ENCODE data around the gene LRP1-AS.
A peak's percentile ranks its signal among the peaks of the same experiment; 100 is the strongest.

LRP1-AS gene

DNA sequence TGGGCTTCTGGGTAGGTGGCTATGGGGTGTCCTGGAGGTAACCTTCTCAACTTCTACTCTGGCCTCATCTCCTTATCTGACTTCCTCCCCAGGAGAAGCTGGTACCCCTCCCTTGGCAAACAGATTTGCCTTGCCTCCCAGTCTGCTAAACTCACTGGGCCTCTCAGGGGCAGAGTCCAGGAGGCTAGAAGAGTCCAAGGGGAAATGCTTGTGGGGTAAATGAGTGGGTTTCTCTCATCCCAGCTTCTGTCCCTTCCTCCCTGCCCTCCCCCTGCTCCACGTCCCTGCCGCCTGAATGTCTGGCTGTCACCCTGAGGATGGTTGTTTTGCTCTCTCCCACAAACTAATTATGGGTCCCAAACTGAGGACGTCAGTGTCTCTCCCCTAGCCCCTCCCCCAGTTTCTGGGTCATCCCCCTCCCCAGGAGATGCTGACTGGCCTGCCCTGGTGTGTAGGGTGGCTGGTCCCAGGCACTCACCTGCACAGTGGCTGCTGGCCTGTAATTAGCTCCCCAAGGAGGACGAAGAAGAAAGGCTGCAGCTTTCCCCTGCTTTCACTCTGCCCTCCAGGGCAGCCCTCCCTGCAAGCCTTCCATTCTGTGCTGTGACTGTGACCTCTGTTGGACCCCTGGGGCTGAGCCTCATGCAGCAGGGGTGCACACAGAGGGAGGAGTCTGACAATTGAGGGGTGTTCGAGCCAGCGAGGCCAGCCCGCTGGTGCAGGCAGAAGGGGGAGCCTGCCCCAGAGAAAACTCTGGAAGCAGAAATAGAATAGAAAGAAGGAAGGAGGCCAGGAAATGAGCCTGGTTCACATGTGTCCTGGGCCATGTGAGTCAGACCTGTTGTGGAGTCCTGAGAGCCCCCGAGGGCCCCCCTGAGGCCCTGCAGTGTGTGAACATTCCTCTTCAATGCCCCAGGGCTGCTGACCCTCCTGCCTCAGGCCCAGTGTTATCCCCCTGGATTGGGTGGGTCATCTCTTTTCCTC is at the start of gene LRP1-AS:
Gene LRP1-AS, minus strand, starts transcription at position 659 of the 984 bp plus-strand sequence.
- peak; percentile 67 for DNase-seq (ENCODE audit: low read depth)

DNA sequence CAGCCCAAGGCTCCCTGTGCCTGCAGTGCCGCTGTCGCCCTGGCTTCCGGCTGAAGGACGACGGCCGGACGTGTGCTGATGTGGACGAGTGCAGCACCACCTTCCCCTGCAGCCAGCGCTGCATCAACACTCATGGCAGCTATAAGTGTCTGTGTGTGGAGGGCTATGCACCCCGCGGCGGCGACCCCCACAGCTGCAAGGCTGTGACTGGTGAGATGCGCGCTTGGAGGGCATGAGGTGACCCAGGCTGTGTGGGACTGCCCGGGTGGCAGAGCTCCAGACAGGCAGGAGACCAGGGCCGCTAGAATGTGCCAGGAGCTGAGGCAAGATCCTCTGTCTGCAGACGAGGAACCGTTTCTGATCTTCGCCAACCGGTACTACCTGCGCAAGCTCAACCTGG is 49.5 kb upstream of the LRP1-AS start:
- no peak for DNase-seq (ENCODE audit: low read depth)

DNA sequence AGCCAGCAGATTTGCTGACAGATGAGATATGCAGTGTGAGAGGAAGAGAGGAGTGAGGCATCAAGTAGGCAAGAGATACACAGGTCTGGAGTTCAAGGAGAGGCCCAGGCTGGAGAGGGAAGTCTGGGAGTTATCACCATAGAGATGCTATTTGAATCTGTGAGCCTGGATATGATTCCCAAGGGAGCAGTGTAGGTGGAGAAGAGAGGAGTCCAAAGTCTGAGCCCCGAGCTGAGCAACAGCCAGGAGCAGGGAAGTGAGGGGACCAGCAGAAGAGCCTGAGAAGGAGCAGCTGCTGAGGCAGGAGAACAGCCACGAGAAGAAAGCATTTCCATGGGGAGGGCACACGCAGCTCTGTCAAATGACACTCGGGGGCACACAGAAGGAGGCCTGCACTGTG is 49.0 kb upstream of the LRP1-AS start:
- no peak for DNase-seq (ENCODE audit: low read depth)

DNA sequence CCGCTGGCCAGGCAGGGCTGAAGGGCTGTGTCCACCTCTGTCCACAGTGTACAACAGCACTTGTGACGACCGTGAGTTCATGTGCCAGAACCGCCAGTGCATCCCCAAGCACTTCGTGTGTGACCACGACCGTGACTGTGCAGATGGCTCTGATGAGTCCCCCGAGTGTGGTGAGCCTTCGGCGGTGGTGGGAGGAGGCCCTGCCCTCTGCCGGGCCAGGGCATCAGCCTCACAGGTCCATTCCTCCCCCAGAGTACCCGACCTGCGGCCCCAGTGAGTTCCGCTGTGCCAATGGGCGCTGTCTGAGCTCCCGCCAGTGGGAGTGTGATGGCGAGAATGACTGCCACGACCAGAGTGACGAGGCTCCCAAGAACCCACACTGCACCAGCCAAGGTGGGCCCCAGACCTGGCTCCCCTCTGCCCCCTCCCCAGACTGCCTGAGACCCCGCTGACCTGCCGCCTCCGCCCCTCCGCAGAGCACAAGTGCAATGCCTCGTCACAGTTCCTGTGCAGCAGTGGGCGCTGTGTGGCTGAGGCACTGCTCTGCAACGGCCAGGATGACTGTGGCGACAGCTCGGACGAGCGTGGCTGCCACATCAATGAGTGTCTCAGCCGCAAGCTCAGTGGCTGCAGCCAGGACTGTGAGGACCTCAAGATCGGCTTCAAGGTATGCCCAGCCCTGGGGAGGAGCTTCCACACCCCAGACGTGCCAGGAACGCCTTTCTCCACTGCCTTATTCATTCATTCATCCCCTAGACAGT is 48.4 kb upstream of the LRP1-AS start:
- no peak for DNase-seq (ENCODE audit: low read depth)

DNA sequence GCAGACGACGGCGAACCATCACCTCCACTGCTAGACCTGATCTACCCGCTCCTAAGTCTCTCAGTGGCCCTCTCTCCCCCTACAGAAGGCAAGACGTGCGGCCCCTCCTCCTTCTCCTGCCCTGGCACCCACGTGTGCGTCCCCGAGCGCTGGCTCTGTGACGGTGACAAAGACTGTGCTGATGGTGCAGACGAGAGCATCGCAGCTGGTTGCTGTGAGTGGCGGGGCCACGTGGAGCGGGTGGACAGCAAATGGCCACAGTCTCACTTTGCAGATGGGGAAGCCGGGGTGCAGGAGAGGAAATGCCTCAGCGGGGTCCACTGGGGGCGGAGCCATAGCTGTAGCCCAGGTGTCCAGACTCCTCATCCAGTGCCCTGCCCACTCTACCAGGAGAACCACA is 47.8 kb upstream of the LRP1-AS start:
- no peak for DNase-seq (ENCODE audit: low read depth)

DNA sequence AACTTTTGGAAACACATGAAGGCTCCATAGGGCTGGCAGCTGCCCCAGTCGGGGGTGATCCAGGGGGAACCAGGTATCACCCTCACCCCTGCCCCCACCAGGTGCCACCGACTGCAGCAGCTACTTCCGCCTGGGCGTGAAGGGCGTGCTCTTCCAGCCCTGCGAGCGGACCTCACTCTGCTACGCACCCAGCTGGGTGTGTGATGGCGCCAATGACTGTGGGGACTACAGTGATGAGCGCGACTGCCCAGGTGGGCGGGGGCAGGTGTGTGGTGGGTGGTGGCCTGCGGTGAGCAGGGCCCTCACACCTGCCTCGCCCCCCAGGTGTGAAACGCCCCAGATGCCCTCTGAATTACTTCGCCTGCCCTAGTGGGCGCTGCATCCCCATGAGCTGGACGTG is 46.8 kb upstream of the LRP1-AS start:
- no peak for DNase-seq (ENCODE audit: low read depth)

DNA sequence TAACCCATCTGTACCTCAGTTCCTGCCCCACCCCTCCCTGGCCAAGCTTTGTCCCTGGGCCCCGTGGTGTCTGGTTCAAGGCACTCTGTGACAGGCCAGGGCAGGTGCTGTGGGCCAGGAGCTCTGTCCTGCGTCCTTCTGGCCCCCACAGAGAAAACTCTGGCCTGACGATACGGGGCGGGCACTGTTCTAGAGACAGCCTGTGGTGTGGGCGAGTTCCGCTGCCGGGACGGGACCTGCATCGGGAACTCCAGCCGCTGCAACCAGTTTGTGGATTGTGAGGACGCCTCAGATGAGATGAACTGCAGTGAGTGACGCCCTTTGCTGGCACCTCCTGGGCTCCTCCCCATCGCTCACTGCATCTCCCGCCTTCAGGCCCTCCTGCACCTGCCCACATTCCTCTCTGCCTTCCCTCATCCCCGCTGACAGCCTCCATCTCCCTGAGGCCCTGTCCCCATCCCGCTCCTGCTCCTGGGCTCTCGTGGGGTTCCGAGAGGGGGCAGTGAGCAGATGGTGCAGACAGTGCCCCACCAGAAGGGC is 46.4 kb upstream of the LRP1-AS start:
- DNase-seq (ENCODE audit: low read depth) = no peak

DNA sequence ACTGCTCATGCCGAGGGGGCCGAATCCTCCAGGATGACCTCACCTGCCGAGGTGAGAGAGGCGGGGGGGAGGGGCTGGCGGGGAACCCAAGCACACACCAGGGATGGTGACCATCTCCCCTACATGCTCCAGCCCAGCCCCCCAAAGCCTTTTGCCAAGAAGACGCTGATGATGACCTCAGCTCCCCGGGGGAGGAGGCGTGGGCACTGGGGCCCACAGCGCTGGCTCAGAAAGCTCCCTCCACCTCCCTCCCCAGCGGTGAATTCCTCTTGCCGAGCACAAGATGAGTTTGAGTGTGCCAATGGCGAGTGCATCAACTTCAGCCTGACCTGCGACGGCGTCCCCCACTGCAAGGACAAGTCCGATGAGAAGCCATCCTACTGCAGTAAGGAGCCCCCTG is 45.5 kb upstream of the LRP1-AS start:
- DNase-seq (ENCODE audit: low read depth) = no peak

DNA sequence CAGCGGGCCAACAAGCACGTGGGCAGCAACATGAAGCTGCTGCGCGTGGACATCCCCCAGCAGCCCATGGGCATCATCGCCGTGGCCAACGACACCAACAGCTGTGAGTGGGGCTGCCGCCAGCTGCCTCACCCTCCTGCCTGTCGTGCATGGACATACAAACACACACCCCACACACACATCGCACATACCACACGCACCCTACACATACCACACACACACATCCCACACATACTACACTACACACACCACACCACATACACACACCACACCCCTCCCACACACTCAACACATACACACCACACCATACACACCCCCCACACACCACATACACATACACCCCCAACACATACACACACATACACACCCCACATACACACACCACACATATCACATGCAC is 44.0 kb upstream of the LRP1-AS start:
- no peak for DNase-seq (ENCODE audit: low read depth)

DNA sequence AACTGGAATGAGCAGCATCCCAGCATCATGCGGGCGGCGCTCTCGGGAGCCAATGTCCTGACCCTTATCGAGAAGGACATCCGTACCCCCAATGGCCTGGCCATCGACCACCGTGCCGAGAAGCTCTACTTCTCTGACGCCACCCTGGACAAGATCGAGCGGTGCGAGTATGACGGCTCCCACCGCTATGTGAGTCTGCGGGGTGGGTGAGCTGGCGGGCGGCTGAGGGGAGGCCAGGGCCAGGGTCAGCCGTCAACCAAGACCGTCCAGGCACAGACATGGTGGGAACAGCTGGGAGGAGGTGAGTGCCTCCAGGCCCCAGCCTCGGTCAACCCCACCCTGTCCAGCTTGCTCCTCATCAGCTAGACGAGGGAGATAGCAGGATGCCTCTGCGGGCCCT is 43.4 kb upstream of the LRP1-AS start:
- DNase-seq (ENCODE audit: low read depth) = no peak

DNA sequence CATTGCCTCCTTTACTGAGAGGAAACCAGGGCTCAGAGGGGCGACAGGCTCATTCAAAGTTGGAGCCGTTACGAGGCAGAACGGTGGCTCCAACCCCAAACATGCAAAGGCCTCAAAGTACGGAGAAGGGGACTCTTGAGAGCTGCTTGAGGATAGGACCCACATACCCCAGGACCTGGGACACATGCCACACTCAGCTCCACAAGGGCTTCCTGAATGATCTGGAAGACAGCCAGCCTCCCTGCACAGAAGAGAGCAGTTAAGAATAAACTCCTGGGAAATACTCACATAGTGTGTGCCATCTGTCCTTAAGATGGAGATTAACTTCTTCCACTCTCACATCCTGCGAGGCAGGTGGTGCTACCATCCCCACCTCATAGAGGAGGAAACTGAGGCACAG is 42.6 kb upstream of the LRP1-AS start:
- DNase-seq (ENCODE audit: low read depth) = peak; percentile 49

DNA sequence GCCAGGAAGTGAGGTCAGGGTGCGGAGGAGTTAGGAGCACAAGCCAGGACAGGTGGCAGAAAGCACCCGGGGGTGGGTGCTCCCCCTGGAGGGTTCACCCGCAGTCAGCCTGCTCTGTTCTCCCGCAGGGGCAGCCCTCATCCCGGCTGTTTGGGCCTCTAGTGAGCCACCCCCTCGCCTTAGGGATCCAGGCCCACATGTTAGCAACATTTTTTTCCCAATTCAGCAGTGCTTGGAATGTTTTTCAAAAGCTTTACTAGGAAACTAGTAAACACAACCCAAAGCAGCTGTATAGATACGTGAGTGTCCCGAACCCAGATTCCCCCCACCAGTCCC is 40.6 kb upstream of the LRP1-AS start:
- no peak for DNase-seq (ENCODE audit: low read depth)

DNA sequence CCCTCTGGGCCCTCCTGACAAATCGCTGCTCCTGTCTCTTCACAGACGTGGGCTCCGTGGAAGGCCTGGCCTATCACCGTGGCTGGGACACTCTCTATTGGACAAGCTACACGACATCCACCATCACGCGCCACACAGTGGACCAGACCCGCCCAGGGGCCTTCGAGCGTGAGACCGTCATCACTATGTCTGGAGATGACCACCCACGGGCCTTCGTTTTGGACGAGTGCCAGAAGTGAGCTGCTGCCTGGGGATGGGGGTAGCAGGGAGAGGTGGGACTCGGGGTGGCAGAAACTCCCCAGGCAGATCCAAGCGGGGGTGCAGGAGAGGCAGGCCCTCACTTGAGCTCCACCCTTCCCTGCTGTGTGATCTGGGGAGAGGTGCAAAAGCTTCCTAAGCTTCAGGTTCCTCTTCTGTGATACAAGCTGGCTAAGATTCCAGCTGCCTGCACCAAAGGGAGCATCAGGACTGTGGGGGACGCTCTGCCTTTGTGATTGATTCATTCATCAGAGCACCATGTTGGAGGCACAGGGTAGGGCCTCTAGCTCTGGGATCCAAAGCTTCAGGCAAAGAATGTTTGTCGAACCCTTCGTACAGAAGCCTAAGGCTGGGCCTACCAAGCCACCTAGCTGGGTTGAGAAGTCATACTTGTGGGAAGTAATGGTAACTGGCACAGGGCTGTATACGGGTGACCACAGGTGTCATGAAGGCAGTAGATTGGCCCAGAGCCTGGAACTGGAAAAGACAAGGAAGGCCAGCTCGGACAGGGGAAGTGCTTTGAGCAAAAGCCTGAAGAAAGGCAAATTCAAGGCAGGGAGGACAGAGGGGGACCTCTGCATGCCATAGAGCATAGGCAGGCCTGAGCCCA is 40.0 kb upstream of the LRP1-AS start:
- DNase-seq (ENCODE audit: low read depth) = no peak

DNA sequence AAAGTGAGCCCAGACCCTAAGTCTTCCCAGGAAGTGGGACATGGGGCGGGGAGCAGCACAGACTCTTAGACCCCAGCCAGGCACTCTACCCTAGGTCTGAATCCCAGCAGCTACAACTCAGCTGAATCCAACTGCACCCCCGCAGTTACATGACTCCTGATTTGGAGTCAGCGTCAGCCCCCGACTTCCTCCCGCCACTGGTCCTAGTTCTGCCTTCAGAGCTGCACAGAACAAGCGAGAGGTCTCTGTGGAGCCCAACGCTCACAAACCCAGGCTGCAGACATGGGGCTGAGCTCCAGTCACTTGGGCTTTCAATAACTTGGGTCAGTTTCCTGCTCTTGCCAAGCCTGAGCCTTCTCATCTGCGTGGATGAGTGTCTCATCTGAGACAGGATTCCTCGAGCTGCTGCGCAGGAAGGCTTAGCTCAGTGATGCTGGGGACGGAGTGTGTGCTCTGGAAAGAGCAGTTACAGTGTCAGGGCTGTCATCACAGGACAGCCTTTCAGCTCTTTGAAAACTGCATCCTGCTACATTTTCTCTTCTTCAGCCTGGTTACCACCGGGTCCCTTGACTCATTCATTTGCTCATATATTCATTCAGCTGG is 38.6 kb upstream of the LRP1-AS start:
- DNase-seq (ENCODE audit: low read depth) = no peak

DNA sequence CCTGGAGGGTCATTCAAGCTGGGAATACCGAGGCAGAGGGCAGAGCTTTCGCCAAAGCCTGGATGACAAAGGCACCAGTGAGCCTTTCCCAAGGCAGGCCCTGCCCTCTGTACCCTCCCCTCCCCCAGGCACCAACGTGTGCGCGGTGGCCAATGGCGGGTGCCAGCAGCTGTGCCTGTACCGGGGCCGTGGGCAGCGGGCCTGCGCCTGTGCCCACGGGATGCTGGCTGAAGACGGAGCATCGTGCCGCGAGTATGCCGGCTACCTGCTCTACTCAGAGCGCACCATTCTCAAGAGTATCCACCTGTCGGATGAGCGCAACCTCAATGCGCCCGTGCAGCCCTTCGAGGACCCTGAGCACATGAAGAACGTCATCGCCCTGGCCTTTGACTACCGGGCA is 38.0 kb upstream of the LRP1-AS start:
- DNase-seq (ENCODE audit: low read depth) = no peak

DNA sequence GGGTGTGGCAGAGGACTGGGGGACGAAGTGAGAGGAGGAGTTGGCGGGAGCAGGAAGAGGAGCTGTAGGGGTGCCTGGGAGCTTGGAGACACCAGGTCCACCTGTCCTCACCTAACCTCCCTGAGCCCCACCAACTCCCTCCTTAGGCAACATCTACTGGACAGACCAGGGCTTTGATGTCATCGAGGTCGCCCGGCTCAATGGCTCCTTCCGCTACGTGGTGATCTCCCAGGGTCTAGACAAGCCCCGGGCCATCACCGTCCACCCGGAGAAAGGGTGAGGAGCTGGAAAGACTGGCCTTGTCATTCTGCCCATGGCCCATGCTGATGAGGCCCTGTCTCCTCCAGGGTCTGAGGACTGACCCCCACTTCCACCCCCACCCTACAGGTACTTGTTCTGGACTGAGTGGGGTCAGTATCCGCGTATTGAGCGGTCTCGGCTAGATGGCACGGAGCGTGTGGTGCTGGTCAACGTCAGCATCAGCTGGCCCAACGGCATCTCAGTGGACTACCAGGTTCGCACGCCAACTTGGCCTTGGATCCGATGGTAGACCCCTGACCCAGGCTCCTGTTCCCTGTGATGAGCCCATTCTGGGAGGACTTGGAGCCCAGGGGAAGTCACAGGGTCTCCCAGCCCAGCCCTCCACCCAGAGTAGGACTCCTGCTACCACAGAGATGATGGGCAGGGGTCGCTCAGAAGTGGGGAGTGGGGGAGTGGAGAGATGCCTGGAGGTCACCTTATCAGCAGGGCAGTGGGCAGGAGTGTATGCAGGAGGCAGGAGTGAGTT is 36.7 kb upstream of the LRP1-AS start:
- DNase-seq (ENCODE audit: low read depth) = no peak

DNA sequence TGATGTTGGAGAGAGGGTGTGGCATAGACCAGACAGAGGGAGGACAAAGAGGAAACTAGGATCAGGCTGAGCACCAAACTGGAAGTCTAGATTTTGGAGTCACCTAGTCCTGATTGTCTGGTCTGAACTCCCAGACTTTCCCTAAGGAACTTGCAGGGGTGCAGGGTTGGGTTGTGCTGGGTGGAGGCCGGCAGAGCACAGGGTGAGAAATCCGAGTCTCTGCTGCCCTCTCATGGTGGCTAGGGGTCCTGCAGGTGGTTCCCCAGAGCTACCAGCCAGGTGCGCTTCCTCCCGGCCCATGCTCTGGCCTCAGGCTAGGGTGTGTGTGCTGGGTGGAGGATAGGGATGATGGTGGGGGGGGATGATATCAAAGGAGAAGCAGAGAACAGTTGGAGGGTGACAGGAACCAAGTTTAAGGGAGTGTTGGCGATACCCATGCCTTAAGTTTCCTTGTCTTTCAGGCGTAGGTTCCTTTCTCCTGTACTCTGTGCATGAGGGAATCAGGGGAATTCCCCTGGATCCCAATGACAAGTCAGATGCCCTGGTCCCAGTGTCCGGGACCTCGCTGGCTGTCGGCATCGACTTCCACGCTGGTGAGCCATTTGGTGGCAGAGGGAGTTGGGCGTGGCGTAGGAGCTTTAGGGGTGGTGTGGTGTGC is 35.6 kb upstream of the LRP1-AS start:
- DNase-seq (ENCODE audit: low read depth) = peak; percentile 72

DNA sequence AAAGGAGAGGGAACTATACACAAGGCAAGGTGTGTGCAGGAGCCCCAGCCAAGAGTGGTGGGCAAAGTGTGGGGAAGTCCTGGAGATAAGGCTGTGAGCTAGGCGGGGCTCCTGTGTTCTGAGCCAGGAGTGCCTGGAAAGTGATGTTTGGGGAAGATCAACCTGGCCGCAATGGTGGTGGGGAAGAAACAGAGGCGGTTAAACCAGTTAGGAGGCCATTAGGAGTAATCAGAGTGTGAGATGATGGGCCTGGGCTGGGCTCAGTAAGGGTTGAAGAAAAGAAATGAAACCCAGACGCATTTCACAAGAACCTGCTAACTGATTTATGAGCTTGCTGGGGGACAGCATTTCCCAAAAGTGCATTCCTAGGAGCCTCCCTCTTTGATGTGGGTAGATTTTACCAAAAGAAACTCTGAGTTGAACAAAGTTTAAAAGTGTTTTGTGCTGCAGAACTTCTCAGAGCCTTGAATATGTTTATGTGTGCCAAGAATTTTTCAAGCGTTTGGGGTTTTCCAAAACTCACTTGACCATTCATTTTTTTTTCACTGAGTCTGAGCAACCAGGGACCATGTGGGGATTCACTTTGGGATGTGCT is 34.2 kb upstream of the LRP1-AS start:
- DNase-seq (ENCODE audit: low read depth) = peak; percentile 62

DNA sequence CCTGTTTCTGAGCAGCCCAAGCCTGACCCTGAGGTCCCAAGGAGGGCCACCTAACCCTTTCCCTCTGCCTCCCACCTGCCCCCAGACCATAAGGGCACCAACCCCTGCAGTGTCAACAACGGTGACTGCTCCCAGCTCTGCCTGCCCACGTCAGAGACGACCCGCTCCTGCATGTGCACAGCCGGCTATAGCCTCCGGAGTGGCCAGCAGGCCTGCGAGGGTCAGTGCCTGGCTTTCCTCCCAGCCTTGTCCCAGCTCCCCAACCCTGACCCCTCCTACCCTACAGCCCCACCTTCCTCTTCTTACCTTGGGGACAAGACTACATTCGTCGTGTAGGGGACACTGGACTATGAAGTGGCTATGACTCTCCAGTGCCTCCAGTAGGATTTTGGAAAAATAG is 33.7 kb upstream of the LRP1-AS start:
- no peak for DNase-seq (ENCODE audit: low read depth)

Data from EH (cell line).